ENCODE measurements around the gene FOXP1.

DNA sequence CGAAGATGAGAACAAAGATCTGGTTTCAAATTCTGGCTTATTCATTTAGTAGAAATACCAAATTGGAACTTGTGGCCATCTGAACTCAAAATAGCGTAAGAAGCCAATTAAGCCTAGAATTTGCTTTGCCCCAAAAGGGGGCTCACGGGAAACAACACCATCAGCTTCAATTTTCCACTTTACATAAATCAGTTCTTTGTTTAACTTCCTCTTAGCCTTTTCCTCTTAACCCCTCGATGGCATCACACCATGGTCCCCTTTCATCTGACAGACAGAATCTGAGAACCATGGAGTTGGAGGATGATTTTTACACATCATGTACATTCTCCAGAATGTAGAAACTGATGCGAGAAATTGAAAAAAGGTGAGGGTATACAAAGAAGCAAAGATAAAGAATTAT lies 207.0 kb downstream of the FOXP1 start:
- TF ChIP-seq, protein P1, sequence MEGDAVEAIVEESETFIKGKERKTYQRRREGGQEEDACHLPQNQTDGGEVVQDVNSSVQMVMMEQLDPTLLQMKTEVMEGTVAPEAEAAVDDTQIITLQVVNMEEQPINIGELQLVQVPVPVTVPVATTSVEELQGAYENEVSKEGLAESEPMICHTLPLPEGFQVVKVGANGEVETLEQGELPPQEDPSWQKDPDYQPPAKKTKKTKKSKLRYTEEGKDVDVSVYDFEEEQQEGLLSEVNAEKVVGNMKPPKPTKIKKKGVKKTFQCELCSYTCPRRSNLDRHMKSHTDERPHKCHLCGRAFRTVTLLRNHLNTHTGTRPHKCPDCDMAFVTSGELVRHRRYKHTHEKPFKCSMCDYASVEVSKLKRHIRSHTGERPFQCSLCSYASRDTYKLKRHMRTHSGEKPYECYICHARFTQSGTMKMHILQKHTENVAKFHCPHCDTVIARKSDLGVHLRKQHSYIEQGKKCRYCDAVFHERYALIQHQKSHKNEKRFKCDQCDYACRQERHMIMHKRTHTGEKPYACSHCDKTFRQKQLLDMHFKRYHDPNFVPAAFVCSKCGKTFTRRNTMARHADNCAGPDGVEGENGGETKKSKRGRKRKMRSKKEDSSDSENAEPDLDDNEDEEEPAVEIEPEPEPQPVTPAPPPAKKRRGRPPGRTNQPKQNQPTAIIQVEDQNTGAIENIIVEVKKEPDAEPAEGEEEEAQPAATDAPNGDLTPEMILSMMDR (IDR thresholded peaks at IDR 0.05; ENCODE audit: low read depth, low read length): no peak
- no peak for TF ChIP-seq EZH2phosphoT487 (IDR thresholded peaks at IDR 0.05; ENCODE audit: low read depth)

Measured in OCI-LY3 (cell line).